Astrocyte of the spinal cord (primary cell): Measurements from ENCODE around the gene THEM4.
A peak's percentile ranks its signal among the peaks of the same experiment; 100 is the strongest.

Experiments
- DNase-seq: peaks from one replicate; pipeline ENCODE4 v3.0.0; 2011; ENCODE audit warnings: low read depth, low spot score
- H3K4me3 ChIP-seq: 2 replicates; pipeline ENCODE4 v1.5.1; 2011; ENCODE audit warnings: low read depth, mild to moderate bottlenecking, low read length, moderate library complexity
- in situ Hi-C: cut with HindIII; loops from 2 replicates; pipeline ENCODE4 v1.10.0; 2017; ENCODE audit warnings: low sequenced_read_pairs
- TF ChIP-seq, protein P1 (sequence below): IDR thresholded peaks from 2 replicates; pipeline ENCODE4 v1.5.1; 2012; ENCODE audit warnings: low read depth, mild to moderate bottlenecking, low read length, inconsistent platforms

The THEM4 gene

DNA sequence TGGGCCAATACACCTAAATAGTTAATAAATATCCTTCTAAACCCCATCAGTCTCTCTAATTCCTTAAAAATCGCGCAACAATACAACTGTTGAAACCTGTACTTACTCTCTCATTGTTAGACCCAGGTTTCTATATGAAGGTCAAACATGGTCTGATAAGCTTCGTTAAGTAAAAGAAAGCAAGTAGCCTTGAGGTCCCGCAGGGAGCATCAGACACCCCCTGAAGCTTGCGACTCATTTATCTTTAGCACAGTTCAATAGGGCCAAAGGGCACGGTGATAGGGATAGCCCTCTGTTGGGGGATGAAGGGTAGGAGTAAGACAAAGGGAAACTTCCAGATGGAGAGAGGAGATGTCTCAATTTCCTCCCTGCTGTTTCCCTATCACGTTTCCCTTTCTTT, 27.3 kb upstream of the THEM4 start:
- TF ChIP-seq, protein P1, sequence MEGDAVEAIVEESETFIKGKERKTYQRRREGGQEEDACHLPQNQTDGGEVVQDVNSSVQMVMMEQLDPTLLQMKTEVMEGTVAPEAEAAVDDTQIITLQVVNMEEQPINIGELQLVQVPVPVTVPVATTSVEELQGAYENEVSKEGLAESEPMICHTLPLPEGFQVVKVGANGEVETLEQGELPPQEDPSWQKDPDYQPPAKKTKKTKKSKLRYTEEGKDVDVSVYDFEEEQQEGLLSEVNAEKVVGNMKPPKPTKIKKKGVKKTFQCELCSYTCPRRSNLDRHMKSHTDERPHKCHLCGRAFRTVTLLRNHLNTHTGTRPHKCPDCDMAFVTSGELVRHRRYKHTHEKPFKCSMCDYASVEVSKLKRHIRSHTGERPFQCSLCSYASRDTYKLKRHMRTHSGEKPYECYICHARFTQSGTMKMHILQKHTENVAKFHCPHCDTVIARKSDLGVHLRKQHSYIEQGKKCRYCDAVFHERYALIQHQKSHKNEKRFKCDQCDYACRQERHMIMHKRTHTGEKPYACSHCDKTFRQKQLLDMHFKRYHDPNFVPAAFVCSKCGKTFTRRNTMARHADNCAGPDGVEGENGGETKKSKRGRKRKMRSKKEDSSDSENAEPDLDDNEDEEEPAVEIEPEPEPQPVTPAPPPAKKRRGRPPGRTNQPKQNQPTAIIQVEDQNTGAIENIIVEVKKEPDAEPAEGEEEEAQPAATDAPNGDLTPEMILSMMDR = no peak
- H3K4me3 ChIP-seq = no peak overlapping the region
- no peak for DNase-seq
- in situ Hi-C loops = no loop called here

DNA sequence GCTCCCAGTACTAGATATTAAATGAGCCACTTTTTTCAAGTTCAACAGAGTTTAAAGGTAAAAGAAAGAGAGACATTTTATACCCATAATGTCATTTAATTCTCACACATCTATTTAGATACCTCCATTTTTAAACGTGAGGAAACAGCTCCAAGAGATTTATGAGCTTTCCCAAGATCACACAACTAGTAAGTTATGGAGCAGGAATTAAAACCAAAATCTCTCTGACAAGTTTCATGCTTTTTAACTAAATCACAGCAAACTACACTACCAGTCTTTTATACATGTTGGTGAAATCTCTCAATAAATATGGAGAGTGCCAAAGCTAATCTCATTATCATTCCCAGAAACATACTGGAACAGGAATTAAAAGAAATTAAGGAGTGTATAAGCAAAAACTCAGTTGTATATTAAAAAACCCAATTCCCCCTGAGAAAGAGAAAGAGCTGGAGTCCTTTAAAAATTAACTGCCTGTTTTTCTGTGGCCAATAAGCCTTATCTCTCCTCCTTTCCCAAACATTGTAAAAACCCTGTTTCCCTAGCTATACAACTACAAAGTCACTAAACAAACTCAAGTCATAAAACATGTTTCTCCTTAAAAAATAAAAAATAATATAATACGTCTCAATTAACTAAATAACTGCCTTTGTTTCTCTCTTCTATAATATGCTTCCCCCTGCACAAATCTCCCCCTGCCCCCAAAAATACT, 26.7 kb upstream of the THEM4 start:
- TF ChIP-seq, protein P1 = no peak
- in situ Hi-C loops = no loop called here
- DNase-seq = no peak

DNA sequence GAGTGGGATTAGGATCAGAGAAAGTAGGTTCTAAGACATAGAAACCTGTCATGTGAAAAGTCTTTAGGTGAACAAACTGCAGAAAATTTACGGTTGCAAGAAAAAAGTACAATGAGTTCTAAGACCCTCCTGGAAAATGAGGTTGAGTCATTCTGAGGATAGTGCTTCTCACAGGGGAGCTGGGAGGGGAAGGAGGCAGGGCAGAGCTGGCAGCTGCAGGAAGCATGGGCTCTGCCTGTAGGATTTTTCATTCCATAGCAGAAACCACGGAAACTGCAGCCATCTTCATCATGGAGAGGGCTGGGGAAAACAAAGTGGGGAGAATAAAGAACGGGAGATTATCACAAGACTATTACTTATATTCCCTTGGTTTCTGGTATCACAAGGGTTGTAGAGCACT, 25.8 kb upstream of the THEM4 start:
- no peak overlapping the region for H3K4me3 ChIP-seq
- DNase-seq = peak; percentile 44
- in situ Hi-C loops = no loop called here
- TF ChIP-seq, protein P1 = no peak

More for the DNA sequence above, 26.7 kb upstream of the THEM4 start:
- H3K4me3 ChIP-seq = no peak overlapping the region

DNA sequence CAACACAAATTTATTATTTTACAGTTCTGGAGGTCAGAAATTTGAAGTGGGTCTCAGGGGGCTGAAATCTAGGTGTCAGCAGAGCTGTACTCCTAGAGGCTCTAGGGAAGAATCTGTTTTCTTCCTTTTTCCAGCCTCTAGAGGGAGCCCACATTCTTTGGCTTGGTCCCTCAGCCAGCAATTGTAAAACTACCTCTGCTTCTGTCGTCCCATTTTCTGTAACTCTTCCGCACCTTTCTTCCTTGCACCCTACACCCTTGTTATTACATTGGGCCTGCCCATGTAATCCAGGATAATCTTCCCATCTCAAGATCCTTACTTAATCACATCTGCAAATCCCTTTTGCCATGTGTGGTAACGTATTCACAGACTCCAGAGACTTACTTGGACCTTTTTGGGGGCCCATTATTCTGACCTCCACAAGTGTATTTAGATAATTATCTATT, 24.8 kb upstream of the THEM4 start:
- in situ Hi-C loops = no loop called here
- no peak overlapping the region for H3K4me3 ChIP-seq
- TF ChIP-seq, protein P1 = peak; percentile 82
- DNase-seq = peak; percentile 67

DNA sequence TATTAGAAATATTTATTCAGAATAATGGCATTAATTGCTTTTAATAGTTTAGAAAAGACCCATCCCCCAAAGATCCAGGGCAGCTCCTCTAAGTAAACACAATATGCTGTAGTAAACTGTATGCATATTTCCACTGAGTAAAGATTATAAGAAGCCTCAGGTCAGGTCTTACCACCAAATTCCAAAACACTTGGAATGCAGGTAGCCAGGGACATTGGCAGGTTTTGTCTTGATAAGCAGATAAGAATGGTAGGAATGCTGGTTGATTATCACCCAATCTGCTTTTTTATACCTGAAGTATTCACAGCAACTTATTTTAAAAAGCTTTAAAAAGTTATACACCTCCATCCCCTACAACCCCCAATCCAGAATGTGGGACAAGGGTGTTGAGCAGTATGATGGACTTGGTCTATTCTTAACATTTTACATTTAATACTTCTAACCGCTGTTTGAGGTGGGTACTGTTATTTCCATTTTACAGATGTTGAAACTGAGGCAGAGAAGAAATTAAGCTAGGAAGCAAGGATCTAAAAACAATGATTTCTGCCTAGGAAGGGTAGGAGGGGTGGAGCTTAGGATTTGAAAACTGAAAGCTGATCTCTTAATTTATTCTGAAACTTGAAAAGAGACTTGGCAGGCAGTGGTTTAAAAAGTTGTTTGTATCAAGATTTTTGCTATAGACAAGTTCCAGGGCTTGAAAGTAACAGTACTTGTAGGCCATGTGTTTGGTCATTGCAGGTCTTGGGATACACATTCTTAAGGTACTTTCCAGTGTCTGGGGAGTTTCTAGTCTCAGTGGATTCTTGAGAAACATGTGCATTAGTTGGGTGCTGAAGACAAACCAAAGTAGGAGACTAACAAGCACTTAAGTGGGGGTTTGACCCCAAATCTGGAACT, 15.6 kb upstream of the THEM4 start:
- TF ChIP-seq, protein P1 = no peak
- no peak overlapping the region for H3K4me3 ChIP-seq
- DNase-seq = no peak
- in situ Hi-C loops = loop anchor here (25.0 kb wide), 1 partner anchor 87 kb away; no protein-coding TSS in a partner anchor

DNA sequence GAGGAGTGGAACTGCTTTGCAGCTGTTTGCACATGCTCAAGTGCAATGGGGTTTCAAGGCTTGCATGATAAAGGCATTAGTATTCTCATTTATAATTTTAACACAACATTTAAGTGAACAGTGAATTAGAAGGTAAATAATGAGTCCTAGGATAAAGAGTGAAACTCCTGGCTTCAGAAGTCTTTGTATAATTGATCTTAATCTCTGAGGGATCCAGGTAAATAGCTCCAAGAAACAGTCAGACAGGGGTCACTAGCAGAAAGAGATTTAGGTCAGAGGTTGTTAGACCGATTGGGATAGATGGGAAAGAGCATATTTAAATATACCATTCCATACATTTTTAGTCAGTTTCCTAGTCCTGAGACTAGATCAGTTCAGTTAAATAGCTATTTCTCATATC, 14.1 kb upstream of the THEM4 start:
- TF ChIP-seq, protein P1 = no peak
- no peak overlapping the region for H3K4me3 ChIP-seq
- in situ Hi-C loops = loop anchor here (25.0 kb wide), 1 partner anchor 89 kb away; no protein-coding TSS in a partner anchor
- DNase-seq = no peak
